ENCODE results near the gene PYCR2.

Gene PYCR2

DNA sequence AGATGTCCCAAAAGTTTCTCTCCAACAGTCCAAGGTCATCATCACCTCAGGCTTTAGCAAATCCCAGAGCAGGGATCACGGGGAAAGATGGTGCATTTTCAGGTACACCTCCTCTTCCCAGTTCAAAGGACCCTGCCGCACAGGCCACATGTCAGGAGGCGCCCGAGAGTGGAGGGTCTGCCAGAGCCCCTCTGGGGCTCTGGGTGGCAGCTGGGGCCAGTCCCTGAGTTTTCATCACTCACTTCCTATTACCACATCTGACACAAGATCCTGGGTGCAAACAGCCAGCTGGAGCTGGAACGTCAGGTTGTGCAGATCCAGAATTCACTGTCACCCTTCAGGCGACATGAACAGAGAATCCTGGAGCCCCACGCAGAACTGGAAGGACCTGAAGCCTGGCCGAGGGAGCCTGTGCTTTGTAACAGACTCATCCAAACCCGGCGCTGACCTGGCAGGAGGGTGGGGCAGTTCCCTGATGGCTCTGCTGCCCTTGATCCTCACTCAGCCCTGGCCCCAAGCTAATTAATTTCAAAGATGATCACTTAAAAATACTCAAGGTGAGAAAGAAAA, 50.7 kb downstream of the PYCR2 start:
- DNase-seq, result no peak

DNA sequence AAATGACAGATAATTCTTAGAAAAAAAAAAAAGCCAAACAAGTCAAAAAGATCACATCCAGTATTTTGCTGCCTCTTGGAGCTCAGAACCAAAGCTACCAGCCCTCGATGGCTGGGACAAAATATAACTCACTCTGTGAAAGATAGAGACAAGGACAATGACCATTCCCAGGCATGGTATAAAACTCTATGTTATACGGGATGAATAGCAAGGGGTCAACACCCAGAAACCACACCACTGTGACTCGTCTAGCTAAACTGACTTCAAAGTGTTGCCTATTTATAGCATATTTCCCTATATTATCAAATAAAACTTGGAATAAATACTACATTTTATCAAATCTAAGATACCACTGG, 52.0 kb downstream of the PYCR2 start:
- DNase-seq, result no peak

DNA sequence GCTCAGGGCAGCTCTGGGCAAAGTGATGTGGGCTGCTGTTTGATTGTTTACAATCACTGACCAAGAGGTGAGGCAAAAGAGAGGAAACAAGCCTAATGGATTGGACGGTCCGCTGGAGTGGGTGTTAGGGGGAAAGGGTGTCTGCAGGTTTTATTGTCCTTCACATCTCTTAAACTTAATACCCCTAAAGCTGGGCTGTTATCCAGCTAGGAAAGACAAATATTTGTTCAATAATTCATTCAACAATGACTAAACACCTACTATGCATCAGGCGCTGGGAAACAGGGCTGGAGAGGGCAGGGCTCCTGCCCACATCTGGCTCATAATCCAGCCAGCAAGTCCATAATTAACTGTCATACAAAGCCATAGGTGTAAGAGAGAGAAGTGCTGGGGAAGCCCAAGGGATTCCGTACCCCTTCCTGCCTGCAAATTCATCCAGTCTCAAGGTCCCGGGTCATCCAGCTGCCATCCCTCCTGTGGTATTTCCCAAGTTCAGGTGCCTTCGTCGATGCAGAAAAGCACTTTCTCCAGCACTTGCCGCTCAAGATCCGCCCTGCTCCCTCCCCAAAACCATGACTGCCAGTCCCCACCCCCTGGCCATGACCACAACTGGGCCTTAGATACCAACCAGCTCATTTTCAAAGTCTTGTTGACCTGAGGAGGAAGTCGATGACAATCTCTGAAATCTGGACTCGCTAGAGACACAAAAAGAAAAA, 52.5 kb downstream of the PYCR2 start:
- DNase-seq, result no peak

DNA sequence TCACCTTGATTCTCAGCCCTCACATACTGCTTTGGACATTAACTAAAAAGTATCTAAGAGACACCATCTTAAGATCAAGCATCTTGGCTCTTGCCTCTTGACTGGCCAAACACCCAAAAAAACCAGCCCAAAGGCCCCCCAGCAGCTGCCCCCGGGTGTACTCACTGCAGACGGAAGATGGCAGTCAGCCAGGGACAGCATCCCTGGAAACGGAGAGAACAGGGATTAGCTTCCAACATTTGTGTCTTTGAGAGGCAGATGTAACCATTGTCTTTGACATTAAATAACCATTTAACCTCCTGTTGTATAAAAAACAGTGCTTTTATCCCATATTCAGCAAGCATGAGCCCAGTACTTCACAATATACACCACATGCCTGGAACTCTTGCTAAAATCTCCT, 53.1 kb downstream of the PYCR2 start:
- no peak for DNase-seq

Data from NCI-H82 (cell line).